Stimulated activated CD4-positive, alpha-beta T cell treated with anti-CD3 and anti-CD28 coated beads, Interleukin-1b, Interleukin-23, amount 100 ng/mL, for 24 hours (primary cell): Measurements from ENCODE around the gene RNF115.
"Not testable (repeated sequence)": the region's sequence is repeated elsewhere in the genome, so short reads cannot be mapped to it uniquely, and the experiment has no call there.

Source experiments
- DNase-seq, 4 experiments: peaks; one replicate each; pipeline ENCODE4 v3.0.0-alpha.2; 2020; ENCODE audit warnings: low read depth in 4 of 4, low spot score in 1 of 4

RNF115 gene

GRCh38 chr1:145782272-145783099 lies 41.4 kb downstream of the RNF115 start:
- DNase-seq, result no peak

GRCh38 chr1:145778146-145778540 lies 45.8 kb downstream of the RNF115 start:
- no peak for DNase-seq

- DNase-seq, result no peak
Observed at GRCh38 chr1:145777357-145778145, 46.3 kb downstream of the RNF115 start.

GRCh38 chr1:145773423-145773822 lies 50.5 kb downstream of the RNF115 start:
- DNase-seq, result no peak

DNA sequence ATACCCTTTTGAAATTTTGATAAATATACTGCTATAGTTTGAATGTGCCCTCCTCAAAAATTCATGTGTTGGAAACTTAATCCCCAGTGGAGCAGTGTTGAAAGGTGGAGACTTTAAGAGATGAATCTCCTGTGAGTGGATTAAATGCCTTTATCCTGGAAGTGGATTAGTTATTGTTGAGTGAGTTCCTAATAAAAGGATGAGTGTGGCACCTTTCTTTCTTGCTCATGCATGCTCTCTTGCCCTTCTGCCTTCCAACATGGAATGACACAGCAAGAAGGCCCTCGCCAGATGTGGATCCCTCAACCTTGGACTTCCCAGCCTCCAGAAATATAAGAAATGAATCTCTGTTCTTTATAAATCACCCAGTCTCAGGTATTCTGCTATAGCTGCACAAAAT lies 52.8 kb downstream of the RNF115 start:
- DNase-seq, result no peak

GRCh38 chr1:145768004-145768403 lies 55.9 kb downstream of the RNF115 start:
- not testable (repeated sequence) for DNase-seq

DNA sequence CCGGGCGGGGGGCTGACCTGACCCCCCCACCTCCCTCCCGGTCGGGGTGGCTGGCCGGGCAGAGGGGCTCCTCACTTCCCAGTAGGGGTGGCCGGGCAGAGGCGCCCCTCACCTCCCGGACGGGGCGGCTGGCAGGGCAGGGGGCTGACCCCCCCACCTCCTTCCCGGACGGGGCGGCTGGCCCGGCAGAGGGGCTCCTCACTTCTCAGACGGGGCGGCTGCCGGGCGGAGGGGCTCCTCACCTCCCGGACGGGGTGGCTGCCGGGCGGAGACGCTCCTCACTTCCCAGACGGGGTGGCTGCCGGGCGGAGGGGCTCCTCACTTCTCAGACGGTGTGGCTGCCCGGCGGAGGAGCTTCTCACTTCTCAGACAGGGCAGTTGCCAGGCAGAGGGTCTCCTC lies 57.0 kb downstream of the RNF115 start:
- DNase-seq, result not testable (repeated sequence)

DNA sequence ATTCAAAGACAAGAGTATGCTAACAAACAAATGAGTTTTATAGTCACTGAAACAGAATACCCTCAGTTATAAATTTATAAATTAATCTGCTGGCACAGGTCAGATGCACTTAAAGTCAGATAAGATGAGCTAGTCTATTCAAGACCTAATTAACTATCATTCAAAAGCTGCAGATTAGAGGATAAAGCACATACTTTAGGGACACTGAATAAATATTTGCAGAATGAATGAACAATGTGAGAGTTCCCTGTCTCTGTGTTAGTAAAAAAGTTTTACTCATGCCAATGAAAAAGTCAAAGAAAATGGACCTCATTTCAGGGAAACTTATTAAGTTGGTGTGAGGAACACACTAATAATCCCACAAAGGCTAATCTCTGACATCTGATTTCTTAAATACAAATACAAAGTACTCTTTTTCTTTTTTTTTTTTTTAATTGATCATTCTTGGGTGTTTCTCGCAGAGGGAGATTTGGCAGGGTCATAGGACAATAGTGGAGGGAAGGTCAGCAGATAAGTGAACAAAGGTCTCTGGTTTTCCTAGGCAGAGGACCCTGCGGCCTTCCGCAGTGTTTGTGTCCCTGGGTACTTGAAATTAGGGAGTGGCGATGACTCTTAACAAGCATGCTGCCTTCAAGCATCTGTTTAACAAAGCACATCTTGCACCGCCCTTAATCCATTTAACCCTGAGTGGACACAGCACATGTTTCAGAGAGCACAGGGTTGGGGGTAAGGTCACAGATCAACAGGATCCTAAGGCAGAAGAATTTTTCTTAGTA lies 58.1 kb downstream of the RNF115 start:
- DNase-seq, result not testable (repeated sequence)

- not testable (repeated sequence) for DNase-seq
Observed at GRCh38 chr1:145765127-145765526, 58.8 kb downstream of the RNF115 start.

GRCh38 chr1:145764231-145764940 lies 59.5 kb downstream of the RNF115 start:
- not testable (repeated sequence) for DNase-seq

DNA sequence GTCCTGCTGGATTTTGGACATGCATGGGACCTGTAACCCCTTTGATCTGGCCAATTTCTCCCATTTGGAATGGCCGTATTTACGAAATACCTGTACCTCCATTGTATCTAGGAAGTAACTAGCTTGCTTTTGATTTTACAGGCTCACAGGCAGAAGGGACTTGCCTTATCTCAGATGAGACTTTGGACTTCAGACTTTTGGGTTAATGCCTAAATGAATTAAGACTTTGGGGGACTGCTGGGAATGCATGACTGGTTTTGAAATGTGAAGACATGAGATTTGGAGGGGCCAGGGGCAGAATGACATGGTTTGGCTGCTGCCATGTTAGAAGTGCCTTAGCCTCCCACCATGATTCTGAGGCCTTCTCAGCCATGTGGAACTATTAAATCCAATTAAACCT lies 61.9 kb downstream of the RNF115 start:
- DNase-seq, result not testable (repeated sequence)

GRCh38 chr1:145761498-145761897 lies 62.4 kb downstream of the RNF115 start:
- DNase-seq, result not testable (repeated sequence)

DNA sequence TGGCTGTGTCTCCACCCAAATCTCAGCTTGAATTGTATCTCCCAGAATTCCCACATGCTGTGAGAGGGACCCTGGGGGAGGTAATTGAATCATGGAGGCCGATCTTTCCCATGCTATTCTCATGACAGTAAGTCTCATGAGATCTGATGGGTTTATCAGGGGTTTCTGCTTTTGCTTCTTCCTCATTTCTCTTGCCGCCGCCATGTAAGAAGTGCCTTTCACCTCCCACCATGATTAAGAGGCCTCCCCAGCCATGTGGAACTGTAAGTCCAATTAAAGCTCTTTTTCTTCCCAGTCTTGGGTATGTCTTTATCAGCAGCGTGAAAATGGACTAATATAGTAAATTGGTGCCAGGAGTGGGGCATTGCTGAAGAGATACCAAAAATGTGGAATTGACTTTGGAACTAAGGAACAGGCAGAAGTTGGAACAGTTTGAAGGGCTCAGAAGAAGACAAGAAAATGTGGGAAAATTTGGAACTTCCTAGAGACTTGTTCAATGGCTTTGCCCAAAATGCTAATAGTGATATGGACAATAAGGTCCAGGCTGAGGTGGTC lies 63.4 kb downstream of the RNF115 start:
- not testable (repeated sequence) for DNase-seq

DNA sequence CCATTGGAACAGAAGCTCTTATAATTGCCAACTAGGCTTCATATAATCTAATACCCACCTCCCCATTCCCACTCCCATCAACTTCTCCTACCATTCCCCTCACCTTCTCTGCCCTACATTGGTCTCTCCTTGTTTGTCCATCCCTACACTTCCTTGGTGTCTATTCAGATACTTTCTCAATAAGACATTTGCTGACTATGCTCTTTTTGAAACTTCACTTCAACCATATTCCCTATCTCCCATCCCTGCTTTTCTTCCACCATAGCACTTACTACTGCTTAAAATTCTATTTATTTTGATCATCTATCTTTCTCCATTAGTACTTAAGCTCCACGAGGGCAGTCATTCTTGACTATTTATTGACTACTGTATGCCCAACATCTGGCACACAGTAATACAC lies 64.2 kb downstream of the RNF115 start:
- DNase-seq, result no peak

- DNase-seq, result no peak
Observed at GRCh38 chr1:145758575-145758974, 65.3 kb downstream of the RNF115 start.

- no peak for DNase-seq
Observed at GRCh38 chr1:145758116-145758515, 65.8 kb downstream of the RNF115 start.

- no peak for DNase-seq
Observed at GRCh38 chr1:145757420-145757819, 66.5 kb downstream of the RNF115 start.

GRCh38 chr1:145751491-145752037 lies 72.3 kb downstream of the RNF115 start:
- no peak for DNase-seq

GRCh38 chr1:145750426-145750825 lies 73.5 kb downstream of the RNF115 start:
- DNase-seq, result no peak
